NOMO-1 (cell line): ENCODE results near the gene CD226.
"Not testable (repeated sequence)": the region's sequence is repeated elsewhere in the genome, so short reads cannot be mapped to it uniquely, and the experiment has no call there.

Experiments used
- DNase-seq, 2 experiments: peaks; one replicate each; lab custom pipeline; 2025; ENCODE audit not compliant: unreplicated experiment in 2 of 2; lab: John Stamatoyannopoulos, UW

Gene CD226

DNA sequence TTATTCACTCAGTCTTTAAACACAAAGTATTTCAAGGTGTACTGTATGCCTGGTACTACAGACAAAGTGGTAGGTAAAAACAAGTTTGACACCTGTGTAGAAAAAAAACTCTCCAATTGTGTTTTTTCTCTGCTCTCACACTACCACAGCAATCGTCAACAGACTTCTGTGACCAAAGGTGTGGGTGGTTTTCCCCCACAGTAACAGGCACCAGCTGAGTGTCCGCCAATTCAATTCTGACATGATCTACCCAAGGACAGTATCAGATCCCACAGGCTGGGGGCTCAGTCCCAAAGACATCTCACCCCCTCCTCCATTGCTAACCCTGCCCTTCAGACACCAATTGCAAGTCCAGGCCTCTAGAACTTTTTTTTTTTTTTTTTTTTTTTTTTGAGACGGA is 71.2 kb downstream of the CD226 start:
- no peak for DNase-seq

DNA sequence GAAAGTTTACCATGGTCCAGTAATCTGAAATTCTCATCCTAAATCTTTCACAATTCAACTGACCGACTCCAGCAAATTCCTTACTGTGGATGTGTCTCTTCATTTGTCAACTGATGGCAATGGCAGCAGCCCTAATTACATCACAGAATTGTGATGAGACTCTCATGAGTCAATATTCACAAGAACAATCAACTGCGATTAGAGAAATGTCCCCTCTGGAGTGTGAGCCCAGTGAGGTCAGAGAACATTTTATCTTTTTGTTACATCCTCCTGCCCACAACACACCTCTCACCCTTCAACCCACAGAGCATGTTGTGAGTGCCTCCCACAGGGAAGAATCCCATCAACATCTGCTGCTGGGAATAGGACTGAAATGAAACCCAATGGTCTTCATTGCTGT is 73.6 kb downstream of the CD226 start:
- no peak for DNase-seq

DNA sequence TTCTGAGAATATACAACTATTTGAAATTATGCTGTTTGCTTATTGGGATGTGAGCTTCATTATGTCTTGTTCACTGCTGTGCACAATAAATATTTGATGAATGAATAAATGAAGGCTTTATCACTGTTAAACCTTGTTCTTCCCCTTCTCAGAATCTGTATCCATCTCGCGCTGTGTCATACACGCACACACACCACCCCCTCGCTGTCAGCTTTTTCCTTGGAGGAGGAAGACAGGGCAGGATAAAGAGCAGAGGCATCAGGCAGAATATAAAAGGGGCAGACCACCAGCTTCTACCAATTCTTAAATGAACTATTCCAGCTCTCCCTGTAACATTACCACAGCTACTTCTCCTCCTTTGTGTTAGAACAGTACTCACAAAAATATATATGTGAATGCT is 75.0 kb downstream of the CD226 start:
- DNase-seq = no peak

GRCh38 chr18:69871363-69871762 is 76.3 kb downstream of the CD226 start:
- no peak for DNase-seq

DNA sequence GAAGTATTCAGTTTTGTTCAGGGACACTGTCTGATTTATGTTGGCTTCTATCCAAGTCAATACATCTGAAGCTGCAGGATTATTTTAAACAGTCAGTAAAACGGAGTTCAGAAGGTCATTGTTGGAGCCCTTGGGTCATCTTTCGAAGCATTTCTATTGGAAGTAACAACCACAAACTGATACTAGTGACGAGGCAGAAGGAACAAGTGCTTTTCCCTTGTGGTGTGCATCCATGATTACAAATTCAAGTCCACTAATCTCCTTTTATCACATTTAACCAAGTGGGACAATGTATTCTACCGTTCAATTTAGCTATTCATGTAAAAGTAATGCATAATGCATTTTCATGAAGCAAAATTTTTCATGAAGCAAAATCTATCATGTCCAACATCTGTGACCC is 76.9 kb downstream of the CD226 start:
- DNase-seq = no peak

DNA sequence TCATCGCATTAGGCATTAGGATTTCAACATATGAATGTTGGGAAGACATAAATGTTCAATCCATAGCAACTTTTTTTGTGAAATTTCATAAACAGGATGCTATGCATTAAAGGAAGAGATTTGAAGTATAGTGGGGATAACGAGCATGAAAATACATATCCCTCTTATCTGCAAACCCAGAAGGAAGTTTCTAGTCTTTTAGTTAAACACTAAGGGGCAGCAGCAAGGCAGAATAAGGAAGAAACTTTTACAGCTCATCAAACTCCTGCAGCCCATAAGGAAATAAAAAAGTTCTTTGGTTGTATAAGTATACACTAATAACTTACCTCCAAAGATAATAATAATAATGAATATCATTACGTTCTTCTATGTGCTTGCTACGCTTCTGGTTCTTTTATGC is 81.5 kb downstream of the CD226 start:
- DNase-seq = no peak

GRCh38 chr18:69865776-69866175 is 81.9 kb downstream of the CD226 start:
- DNase-seq = no peak

- DNase-seq = not testable (repeated sequence)
Measured at GRCh38 chr18:69864802-69865201, 82.9 kb downstream of the CD226 start.

DNA sequence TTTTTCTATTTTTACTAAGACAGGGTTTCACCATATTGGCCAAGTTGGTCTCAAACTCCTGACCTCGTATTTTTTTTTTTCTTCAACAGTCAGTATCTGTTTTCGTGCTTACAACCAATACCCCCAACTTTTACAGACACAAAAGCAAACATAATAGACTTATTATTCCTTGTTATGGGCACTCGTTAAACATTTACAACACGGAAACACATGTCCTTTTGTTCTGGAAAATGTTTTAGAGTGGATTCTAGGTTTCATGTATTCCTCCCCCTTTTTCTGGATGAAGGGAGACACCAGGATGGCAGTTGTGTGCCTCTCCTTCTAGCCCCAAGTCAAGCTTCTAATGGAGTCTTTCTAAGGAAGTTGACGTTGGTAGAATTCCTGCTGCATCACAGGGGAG is 88.8 kb downstream of the CD226 start:
- DNase-seq = no peak

DNA sequence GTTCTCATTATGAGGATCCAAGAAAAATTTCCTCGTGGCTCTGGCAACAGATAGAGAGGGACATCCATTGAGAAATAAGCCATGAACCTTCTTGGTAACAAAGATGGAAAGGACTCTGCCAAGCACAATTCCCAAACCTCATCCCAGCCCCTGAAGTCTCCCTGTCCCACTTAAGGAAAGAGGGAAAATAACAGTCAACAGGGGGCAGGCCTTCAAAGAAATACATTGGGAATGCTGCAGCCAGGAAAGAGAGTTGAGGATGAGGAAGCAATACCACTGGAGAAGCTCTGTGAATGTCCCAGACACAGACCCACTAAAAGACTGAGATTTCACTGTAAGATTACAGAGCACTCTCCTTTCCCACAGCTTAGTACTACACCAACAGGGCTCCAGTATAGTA is 93.2 kb downstream of the CD226 start:
- DNase-seq = no peak

GRCh38 chr18:69853051-69853450 is 94.6 kb downstream of the CD226 start:
- no peak for DNase-seq

DNA sequence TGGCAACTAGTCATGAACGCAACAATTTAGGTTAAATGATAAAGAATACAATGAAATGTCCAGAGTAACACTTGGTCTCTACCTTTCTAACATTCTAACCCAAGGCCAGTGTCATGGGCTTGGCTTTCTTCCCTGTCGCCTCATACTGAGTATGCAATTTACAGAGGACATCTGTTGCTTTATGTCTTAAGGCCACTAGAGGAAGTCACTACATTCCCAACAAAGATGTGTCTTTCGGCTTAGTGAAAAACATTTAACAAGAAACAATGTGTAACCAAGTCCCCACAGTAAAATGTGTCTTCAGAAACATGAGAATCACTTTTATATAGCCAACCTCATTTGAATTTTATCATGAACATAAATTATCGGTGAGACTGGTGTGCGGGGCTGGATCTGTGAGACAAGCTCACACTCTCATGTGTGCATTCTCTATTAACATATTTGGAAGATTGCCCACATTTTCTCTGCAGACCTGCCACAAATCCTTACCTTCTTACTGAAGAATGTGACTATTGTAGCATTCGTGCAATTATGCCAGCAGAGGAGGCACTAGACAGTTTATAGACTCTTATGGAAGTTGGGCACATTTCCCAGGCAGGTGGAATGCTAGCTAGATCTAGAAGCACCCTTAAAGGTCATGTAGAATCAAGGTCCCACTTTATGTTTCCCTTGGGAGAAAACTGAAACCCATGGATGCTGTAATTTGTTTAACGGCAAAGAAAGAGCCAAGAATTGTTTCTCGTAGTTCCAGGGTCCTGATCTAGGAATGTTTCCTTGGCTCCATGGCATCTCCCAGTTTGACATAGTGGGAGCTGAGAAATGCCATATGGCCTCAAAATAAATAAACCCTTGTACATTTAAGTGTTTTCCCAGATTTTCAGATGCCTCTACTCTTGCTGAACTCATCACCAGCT is 101.8 kb downstream of the CD226 start:
- no peak for DNase-seq

DNA sequence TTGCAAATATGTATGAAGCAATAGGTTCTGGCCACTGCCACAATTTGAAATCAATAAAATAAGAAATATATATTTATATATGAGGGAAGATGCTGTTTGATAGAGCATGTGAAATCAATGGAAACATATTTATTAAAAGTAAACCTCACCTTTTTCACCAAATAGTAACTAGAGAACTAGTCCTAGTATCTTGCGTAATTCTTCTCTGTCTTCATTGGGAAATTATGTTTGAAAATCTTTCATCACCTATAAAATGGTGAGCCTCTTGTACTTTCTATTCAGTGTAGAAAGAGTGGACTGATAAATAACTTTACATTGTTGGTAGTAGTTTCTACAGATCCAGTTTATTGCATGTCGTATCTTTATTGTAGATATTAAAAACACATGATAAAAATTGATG is 103.0 kb downstream of the CD226 start:
- DNase-seq = no peak

GRCh38 chr18:69843015-69843414 is 104.7 kb downstream of the CD226 start:
- DNase-seq = no peak

- no peak for DNase-seq
Measured at GRCh38 chr18:69841117-69841516, 106.6 kb downstream of the CD226 start.

DNA sequence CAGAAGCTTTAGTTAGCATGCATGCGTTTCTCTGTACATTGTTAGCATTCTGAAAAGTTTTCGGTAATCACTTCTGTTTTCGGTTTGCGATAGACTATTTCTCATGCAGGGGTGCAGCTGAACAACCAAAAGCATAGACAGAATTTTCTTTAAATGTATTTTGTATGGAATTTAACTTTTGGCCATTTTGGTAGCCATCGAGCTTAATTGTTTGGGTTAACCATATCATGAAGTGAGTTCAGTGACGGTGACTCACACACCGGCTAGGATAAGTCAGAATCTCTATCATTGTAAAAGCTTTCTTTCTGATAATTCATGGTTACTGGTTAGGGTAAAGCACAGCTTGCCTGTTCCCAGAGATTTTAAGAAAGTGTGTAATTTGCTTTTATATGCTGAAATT is 107.2 kb downstream of the CD226 start:
- peak in 1 of 2 experiments; percentile 10 for DNase-seq

DNA sequence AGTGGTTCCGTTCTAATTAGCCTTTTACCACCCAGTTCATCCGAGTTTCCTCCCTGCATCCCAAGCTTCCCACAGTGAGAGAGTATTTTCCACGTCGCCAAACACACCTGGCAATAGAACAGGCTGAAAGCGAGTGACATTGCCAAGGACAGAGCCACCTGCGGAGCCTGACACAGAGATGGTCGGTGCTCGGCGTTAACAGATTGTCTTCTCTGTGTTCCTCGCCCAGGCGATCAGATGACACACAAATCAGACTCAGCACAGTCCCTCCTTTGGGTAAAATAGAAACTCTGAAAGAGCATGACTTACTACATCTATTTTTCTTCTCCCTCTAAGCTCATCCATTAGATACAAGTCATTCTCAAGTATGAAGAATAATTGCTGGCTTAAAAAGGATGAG is 107.7 kb downstream of the CD226 start:
- DNase-seq = no peak

DNA sequence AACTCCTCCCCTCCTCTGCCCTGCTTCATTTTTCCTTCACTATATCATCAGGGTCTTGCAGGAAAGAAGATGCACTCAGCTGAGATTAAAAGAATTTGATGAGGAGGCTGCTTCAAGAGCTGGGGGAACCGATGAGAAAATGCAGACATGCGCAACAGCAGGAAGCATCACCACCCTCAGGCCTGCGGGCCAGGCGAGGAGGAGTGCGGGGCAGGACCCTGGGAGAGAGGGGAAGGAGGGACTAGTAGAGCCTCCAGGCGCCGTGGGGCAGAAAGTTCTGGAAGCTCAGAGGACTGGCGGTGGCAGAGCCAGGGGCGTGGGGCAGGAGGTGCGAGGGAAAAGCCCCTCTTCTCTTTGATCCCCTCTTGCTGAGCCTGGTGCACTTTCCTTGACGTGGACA is 108.2 kb downstream of the CD226 start:
- DNase-seq = no peak

GRCh38 chr18:69838620-69839411 is 108.9 kb downstream of the CD226 start:
- no peak for DNase-seq

- no peak for DNase-seq
Measured at GRCh38 chr18:69838003-69838402, 109.7 kb downstream of the CD226 start.

DNA sequence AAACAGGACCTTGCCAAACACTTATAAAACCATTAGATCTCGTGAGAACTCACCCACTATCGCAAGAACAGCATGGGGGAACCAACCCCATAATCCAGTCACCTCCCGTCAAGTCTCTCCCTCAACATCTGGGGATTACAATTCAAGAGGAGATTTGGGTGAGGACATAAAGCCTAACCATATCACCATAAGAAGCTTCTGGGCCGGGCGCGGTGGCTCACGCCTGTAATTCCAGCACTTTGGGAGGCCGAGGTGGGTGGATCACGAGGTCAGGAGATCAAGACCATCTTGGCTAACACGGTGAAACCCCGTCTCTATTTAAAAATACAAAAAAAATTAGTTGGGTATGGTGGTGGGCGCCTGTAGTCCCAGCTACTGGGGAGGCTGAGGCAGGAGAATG is 112.7 kb downstream of the CD226 start:
- DNase-seq = not testable (repeated sequence)

- DNase-seq = no peak
Measured at GRCh38 chr18:69830189-69830588, 117.5 kb downstream of the CD226 start.
